Activated CD4-positive, alpha-beta T cell treated with anti-CD3 and anti-CD28 coated beads, Interleukin-2, Interleukin-4, amounts not matched to agents 100 ng/mL and 50 ng/mL, durations not matched to agents 16 hours and 8 hours (primary cell): Measurements from ENCODE around the gene NRAP.

Experiments used
- DNase-seq: peaks from one replicate; pipeline ENCODE4 v3.0.0-alpha.2; 2020; ENCODE audit warnings: low spot score

The NRAP gene, protein sequence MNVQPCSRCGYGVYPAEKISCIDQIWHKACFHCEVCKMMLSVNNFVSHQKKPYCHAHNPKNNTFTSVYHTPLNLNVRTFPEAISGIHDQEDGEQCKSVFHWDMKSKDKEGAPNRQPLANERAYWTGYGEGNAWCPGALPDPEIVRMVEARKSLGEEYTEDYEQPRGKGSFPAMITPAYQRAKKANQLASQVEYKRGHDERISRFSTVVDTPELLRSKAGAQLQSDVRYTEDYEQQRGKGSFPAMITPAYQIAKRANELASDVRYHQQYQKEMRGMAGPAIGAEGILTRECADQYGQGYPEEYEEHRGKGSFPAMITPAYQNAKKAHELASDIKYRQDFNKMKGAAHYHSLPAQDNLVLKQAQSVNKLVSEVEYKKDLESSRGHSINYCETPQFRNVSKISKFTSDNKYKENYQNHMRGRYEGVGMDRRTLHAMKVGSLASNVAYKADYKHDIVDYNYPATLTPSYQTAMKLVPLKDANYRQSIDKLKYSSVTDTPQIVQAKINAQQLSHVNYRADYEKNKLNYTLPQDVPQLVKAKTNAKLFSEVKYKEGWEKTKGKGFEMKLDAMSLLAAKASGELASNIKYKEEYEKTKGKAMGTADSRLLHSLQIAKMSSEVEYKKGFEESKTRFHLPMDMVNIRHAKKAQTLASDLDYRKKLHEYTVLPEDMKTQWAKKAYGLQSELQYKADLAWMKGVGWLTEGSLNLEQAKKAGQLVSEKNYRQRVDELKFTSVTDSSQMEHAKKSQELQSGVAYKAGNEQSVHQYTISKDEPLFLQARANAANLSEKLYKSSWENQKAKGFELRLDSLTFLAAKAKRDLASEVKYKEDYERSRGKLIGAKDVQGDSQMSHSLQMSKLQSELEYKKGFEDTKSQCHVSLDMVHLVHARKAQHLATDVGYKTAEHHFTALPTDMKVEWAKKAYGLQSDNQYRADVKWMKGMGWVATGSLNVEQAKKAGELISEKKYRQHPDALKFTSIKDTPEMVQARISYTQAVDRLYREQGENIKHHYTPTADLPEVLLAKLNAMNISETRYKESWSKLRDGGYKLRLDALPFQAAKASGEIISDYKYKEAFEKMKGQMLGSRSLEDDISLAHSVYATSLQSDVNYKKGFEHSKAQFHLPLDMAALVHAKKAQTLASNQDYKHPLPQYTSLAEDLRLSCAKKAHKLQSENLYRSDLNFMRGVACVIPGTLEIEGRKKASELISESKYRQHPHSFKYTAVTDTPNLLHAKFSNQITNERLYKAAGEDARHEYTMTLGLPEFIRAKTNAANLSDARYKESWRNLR (N-terminal part only)

DNA sequence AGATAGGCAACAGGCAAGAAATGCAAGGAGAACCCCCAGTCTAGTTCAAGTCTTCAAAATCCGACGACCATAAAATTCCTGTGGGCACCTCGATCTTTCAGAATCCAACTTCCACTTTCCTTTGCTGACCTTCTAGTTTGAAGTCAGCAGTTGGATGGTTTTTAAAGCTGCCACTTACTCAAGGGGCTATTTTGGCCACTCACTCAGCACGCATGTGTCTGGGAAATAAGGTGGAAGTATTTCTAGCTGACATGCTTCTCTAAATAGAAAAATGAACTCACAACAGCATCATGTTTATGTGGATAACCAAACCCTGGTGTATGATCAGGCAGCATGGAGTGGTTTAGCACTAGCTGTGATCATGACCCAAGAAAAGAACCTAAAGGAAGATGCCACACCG, at the start of gene NRAP:
TSS of gene NRAP (minus strand) at position 134 of the 400 bp plus-strand sequence. CDS start 159 bp downstream, outside the sequence.
- no peak for DNase-seq

DNA sequence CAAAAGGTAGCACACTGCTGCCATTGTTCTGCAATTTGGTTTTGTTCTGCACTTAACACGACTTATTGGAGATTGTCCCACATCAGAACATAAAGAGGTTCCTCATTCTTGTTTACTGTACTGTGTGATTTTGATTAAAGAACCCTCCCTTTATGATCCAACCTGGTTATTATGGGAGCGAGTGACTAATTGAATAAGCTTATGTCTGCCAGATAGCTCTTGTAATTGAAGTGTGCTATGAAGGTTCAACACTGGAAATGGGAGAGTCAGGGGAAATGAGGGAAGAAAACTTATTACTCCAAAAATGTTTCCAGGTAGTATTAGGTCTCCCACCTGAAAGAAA, 49.8 kb upstream of the NRAP start:
- DNase-seq: no peak

DNA sequence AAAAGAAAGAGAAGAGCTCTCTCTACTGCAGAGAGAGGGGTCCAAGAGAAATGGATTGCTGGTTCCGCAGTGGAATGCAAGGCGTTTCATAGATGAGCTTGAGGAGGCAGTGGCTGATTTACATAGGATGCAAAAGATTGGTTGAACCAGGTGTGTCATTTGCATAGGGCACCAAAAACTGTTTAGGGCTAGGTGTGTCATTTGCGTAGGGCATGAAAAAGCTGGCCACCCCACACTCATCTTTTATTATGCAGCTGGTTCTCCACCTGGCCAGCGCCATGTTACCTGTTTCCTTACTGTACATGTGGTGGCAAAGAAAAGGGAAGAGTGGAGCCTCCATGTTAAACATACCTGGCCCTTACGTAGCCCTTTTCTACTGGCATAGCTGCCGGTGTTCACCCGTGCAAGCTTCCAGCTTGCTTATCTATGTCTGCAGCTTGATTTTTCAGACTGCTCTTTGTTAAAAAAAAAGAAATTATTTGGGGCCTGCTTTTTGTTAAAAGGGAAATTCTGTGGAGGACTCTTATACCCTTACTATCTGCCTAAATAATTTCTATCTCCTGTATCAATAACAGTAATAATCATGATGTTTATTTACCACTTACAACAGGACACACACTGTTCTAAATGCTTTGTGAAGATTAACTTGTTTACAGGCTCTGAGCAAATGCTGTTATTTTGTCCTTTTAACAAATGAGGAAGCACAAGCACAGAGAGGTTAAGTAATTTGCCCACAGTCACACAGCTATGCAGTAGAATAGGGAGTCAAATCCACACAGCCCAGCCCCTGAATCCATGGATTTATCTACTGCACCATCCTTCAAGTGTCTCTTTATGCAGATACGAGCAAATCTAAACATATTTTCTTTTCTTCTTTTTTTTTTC, 49.2 kb upstream of the NRAP start:
- no peak for DNase-seq

DNA sequence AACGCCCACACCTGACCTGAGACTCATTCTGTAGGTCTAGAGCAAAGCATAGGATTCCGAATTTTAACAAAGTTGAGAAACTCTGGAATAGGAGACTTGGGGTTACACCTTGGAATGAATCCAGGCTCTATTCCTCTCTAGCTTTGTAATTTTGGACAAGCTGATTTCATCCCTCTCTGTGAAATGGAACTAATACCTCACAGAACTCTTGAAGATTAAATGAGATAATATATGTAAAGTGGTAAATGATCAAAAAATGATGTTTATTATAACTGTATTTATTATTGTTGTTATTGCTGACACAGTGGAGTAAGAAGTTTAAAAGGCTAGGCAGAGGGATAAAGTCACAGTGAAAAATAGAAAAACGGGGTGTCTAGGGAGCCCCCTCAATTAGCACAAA, 48.2 kb upstream of the NRAP start:
- no peak for DNase-seq

DNA sequence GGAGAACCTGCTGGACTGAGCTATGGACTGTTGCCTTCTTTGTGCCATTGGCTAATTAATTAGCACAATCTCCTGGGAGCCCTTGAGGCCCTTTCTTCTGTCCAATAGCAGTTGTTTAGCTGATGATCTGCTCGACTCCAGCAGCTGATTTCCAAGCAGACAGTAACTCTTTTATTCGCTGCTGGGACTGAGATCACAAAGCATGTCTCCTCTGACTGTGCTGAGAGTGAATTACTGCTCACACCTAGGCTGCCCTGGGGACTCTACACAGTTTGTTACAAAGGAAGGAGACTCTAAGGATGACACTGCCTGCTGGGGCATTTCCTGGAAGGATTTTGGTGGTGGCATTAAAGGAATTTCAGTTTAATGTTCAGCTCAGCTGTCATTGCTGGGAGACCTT, 47.3 kb upstream of the NRAP start:
- no peak for DNase-seq

DNA sequence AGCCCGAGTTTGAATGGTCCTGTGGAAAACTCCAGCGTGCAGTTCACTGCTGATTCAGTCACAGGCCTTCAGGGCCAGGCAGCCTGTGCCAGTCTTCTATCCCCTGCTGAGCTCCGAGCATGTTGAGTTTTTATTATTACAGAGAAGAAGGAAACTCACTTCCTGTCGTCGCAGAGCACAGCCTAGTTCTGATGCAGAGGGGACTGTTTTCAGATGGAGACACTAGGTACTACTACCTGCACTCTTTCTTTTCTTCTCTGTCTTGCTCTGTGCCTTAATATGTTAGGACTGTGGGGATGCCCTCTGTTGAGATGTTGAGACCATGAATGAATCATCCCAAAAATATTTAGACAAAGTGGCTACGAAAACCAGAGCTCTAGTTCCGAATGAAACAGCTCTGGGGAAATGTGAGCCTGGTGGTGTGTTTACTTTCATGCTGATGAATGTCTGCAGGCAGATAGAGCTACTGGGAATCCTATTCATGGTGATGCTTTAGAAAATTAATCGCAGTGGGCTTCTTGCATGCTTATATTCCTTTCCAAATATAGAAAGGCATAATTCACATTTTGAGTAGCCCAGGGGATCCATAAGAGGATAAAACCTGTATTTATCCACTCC, 45.5 kb upstream of the NRAP start:
- no peak for DNase-seq

DNA sequence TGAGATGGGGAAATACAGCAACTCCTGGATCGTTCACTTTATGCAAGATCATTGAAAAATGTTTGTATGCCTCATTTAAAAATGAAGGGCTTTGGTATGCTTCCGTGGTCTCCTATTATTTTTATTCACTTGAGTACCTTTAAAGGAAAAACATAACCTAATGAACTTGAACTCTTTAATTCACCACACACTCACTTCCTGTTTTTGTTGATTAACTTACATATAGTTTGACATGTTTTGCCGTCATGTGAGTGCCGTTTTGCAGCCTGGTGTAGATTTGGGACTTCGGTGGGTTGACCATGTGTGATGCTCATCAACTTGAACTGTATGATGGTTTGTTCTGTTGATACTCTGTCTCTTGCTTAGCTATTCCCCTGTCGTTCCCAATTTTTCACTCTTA, 44.8 kb upstream of the NRAP start:
- no peak for DNase-seq

DNA sequence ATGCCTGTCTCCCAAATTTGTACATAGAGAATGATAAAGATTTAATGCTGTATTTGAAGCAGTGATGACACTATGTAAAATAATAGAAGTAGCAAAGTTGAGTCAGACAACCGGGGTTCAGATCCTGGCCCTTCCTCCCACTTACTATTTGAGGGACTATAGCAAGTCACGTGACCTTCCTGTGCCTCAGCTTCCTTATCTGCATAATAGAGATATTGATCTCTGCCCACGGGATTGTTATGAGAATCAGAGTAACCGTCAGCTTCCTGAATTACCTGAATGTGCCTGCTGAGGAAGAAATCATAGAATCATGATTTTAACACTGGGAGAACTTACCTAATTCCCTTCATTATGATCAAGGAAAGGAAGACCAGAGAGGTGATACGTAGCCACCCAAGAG, 42.8 kb upstream of the NRAP start:
- no peak for DNase-seq

DNA sequence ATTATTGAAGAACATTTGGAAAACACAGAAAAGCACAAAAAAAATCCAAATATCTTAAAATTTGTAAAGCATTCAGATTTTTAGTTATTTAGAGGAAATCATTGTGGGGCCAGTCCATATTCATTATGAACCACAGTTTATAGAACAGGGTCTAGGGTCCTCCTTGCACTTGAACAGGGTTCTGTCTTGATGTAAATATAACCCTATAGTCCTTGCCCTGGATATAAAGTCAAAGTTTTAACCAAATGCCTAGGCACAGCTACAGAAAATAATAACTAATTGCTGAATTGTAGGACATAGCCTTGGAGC, 41.5 kb upstream of the NRAP start:
- DNase-seq: no peak

DNA sequence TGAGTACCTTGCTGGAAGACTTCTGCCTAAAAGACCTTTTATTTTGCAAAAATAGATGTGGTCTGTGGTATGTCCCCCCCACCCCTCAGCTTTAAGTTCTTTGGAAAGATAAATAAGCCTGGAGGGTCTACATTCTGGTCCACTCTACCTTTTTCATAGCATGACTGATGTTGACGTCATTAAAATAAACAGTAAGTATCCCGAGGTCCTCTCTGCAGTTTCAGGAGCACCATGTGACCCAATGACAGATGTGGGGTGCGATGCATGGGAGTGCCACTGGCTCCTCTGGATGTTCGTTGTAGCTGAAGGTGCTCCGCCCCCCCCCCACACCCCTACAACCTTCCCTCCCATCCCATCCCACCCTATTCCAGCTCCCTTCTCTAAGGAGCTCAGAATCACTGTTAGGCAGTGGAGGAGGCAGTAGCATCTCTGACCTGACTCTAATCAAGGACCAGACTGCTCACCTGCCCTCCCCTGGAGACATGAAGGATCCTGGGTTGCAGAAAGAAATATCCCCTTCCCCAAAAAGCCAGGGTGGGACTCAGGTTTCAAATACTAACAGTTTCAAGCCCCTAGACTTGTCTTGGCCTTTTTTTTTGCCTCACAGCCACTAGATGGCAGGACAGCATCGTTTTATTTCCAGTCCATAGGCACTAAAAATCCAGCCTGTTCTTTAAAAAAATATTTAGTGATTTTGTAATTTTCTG, 40.9 kb upstream of the NRAP start:
- peak; percentile 30 for DNase-seq

DNA sequence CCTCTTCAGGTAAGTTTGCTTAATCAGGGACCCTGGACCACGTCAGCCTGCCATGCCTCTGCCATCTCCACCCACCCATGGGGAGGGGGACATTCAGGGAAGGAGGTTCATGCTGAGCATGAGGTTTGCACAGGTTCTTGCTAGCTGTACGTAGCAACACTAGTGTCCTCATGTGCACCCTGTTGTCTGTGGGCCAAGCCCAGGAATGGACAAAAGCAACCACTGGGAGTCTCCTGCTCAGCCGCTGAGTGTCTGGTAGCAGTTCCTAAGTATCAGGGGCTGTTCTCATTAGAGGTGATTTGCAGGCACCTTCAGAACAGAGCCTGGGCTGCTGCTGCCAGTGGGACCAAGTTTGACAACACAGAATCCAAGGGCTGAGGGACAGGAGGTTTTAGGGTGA, 33.8 kb upstream of the NRAP start:
- no peak for DNase-seq

DNA sequence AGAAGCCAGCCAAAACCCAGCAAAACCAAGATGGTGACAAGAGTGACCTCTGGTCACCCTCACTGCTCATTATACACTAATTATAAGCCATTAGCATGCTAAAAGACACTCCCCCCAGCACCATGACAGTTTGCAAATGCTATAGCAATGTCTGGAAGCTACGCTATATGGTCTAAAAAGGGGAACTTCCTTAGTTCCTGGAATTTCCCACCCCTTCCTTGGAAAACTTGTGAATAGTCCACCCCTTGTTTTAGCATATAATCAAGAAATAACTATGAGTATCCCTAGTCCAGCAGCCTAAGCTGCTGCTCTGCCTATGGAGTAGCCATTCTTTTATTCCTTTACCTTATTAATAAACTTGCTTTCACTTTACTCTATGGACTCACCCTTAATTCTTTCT, 31.9 kb upstream of the NRAP start:
- DNase-seq: no peak

DNA sequence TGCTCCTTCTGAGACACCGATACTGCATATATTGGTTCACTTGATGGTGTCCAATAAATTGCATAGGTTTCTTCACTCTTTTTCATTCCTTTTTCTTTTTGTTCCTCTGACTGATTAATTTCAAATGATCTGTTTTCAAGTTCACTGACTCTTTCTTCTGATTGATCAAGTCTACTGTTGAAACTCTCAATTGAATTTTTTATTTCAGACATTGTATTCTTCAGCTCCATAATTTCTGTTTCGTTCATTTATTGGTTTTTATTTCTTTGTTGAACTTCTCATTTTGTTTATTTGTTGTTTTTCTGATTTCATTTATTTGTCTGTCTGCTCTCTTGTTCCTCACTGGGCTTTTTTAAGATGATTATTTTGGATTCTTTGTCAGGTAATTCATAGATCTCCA, 29.5 kb upstream of the NRAP start:
- DNase-seq: no peak

DNA sequence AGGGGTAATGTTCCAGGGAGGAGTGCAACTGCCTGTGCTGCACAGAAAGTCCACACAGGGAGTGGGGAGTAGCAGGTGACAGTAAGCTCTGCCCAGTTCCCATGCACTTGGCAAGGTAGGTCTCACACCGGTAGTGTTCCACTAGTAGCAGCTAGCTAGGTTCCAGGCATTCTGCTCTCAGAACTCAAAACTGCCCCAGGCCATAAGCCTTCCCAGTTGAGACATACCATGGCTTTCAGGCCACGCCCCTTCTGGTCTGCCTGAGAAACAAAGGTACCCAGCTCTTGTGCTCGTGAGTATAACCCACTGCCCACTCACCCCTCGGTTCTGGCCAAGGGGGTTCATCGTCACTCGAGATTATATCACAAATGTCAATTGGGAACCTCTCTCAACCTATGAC, 28.4 kb upstream of the NRAP start:
- DNase-seq: no peak

DNA sequence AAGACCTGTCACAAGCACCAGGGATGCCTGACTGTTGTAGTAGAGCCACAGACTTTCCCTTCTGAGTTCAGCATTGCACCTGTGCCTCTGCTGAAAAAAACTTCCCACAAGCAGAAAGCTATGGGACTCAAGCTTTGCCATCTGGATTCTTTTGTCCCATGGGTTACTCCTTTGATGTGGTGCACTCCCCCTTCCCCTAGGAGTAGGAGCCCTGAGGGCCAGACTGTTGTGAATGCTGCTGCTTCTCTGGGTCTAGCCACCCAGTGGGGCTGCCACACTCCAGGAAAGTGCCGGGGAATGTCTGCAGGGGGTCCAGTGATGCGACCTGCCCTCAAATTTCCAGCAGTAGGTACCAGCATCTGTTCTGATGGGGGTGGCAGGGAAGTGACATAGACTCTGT, 27.5 kb upstream of the NRAP start:
- no peak for DNase-seq

DNA sequence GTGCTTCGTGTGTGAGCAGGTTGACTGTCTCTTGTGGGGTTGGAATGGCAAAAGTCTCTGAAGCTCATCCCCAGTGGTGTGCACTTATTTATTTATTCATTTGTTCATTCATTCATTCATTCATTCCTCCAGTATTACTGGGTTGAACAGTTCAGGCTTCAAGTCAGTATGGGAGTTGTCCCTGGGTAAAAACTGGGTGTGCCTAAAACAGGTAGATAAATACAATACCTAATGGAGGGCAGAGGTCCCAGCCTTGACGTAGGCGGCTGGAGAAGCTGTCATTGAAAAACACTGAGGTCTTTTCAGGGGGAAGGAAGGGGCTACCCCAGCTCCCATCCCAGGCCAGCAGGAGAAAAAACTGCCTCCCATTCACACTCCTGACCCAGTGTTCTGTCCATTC, 26.9 kb upstream of the NRAP start:
- DNase-seq: no peak

DNA sequence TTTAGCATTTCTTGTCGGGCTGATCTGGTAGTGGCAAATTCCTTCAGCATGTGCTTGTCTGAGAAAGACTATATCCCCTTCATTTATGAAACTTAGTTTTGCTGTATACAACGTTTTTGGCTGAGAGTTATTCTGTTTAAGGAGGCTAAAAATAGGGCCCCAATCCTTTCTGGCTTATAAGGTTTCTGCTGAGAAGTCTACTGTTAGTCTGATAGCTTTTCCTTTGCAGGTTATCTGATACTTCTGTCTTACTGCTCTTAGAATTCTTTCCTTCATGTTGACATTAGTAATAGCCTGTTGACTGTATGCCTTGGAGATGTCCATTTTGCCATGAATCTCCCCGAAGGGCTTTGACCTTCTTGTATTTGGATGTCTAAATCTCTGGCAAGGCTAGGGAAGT, 25.7 kb upstream of the NRAP start:
- DNase-seq: no peak

DNA sequence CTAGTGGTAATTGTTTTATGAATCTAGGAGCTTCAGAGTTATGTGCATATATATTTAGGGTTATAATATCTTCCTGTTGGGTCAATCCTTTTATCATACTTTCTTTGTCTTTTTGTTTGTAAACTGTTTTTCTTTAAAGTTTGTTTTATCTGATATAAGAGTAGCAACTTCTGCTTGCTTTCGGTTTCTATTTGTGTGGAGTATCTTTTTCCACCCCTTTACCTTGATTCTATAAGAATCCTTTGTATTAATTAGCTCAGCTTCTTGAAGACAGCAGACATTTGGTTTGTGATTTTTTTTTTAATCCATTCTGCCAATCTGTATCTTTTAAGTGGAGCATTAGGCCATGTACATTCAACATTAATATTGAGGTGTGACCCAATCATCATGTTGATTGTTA, 25.2 kb upstream of the NRAP start:
- DNase-seq: no peak

DNA sequence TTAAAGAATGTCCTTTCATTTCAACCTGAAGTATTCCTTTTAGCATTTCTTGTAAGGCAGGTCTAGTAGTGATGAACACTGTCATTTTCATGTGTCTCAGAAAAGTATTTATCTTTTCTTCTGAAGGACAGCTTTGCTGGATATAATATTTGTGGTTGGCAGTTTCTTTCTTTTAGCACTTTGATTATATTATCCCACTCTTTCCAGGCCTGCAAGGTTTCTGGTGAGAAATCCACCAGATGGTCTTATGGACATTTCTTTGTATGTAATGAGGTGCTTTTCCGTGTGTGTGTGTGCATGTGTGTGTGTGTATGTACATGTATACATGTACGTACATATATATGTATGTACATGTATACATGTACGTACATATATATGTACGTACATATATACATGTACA, 23.2 kb upstream of the NRAP start:
- no peak for DNase-seq

DNA sequence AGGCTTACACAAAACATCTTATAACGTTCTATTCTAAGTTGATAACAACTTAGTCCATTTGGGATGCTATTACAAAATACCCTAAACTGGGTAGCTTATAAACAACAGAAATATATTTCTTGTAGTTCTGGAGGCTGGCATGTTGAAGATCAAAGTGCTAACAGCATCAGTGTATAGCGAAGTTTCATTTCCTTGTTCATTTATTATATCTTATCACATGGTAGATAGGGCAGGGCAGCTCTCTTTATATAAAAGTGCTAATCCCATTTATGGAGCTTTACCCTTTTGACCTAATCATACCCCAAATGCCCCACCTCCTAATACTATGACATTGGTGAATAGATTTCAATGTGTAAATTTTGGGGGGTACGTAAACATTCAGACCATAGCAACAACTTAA, 22.2 kb upstream of the NRAP start:
- DNase-seq: no peak

DNA sequence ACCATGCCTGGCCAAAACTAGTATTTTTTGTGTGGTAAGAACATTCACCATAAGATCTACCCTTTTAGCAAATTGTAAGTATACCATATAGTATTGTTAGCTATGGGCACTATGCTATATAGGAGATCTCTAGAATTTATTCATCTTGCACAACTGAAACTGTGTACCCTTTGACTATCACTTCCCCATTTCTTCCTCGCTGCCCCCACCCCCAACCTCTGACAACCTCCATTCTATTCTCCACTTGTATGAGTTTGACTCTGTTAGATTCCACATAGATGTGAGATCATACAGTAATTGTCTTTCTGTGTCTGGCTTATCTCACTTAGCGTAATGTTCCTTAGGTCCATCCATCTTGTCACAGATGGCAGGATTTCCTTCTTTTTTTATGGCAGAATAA, 19.5 kb upstream of the NRAP start:
- DNase-seq: no peak
